Measurements from ENCODE around the gene RMDN2. TPM values are rescaled to one million over a fixed set of nuclear protein-coding genes. Genes with fewer than 3 reads are reported as not detected.
"Not testable (repeated sequence)": the region's sequence is repeated elsewhere in the genome, so short reads cannot be mapped to it uniquely, and the experiment has no call there.

Gene RMDN2
- total RNA-seq, 2 experiments from 2014 or later = 1.9 to 2.2 TPM

DNA sequence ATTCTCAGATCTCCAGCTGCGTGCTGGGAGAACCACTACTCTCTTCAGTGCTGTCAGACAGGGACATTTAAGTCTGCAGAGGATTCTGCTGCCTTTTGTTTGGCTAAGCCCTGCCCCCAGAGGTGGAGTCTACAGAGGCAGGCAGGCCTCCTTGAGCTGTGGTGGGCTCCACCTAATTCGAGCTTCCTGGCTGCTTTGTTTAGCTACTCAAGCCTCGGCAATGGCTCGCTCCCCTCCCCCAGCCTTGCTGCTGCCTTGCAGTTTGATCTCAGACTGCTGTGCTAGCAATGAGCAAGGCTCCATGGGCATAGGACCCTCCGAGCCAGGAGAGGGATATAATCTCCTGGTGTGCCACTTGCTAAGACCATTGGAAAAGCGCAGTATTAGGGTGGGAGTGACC, 85.1 kb downstream of the RMDN2 start:
- POLR2A ChIA-PET; ATAC-seq; H3K27ac Mint-ChIP-seq; H3K4me3 Mint-ChIP-seq; H3K9me3 Mint-ChIP-seq (ENCODE audit: insufficient read depth); DNase-seq; H3K36me3 Mint-ChIP-seq (ENCODE audit: low read depth); H3K27me3 Mint-ChIP-seq (ENCODE audit: low read depth); H3K4me1 Mint-ChIP-seq (ENCODE audit: low read depth); CTCF ChIA-PET: not testable (repeated sequence)

DNA sequence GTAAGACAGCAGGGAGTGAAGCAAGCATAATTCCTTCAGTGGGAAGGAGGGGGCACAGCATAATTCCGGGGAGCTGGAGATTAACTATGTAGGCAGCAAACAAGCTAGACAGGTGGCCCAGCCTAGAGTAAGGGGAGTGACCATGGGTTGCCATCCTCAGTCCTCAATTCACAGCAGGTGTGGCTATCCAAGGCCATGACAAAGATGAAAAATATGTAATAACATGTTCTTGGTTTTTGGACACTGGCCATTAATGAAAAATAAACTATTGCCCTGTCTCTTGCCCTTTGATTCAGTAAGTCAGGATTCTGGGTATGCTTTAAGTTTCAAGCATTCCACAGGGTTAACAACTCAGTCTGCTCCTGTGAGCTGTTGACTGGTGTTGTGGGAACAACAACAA, 85.9 kb downstream of the RMDN2 start:
- no peak overlapping the region for H3K4me3 Mint-ChIP-seq
- ATAC-seq (no peak), DNase-seq (no peak)
- H3K9me3 Mint-ChIP-seq (ENCODE audit: insufficient read depth) = no peaks in the 10 kb centered on the region
- H3K27ac Mint-ChIP-seq = no peak overlapping the region
- no peaks in the 10 kb centered on the region for H3K4me1 Mint-ChIP-seq (ENCODE audit: low read depth)
- H3K27me3 Mint-ChIP-seq (ENCODE audit: low read depth) = no peaks in the 10 kb centered on the region
- CTCF ChIA-PET = no interaction called here
- POLR2A ChIA-PET = interaction anchor here (0.7 kb wide), 1 partner anchor 300 kb away, joined by 3 read pairs; no protein-coding TSS in a partner anchor
- H3K36me3 Mint-ChIP-seq (ENCODE audit: low read depth) = no peaks in the 10 kb centered on the region

DNA sequence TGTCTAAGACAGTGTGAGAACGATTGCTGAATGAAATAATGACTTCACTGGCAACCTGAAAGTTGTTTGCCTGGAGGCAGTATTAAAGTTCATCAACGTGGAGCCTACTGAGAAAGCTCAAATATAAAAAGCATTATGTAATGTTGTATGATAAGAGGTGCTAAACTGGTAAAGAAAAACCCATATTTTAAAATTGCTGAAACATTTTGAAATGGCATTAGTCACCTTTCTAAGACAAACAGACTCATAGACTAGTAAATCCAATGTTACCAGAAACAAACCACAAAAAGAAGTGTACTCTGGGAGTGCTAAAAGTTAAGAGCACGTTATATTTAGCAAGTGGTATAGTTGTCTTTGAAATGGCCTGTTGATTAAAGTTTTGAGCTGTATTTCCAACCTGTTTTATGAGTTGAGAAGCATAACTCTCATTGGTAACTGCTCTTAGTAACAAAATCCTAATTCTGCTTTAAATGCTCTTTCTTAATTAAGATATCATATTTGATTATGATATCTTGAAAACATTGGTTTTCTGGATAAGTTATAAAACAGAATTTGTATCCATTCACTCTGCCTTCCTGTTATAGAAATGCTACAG, 88.2 kb downstream of the RMDN2 start:
- no peaks in the 10 kb centered on the region for H3K9me3 Mint-ChIP-seq (ENCODE audit: insufficient read depth)
- no peaks in the 10 kb centered on the region for H3K4me1 Mint-ChIP-seq (ENCODE audit: low read depth)
- H3K27ac Mint-ChIP-seq = no peak overlapping the region
- no peaks in the 10 kb centered on the region for H3K36me3 Mint-ChIP-seq (ENCODE audit: low read depth)
- H3K27me3 Mint-ChIP-seq (ENCODE audit: low read depth) = no peaks in the 10 kb centered on the region
- no peak overlapping the region for H3K4me3 Mint-ChIP-seq
- no peak for DNase-seq
- ChIA-PET CTCF (interaction anchor here (0.8 to 1.1 kb wide), 2 partner anchors 66 to 495 kb away, joined by 3 read pairs; no protein-coding TSS in a partner anchor), POLR2A (no interaction called here)
- ATAC-seq = no peak

DNA sequence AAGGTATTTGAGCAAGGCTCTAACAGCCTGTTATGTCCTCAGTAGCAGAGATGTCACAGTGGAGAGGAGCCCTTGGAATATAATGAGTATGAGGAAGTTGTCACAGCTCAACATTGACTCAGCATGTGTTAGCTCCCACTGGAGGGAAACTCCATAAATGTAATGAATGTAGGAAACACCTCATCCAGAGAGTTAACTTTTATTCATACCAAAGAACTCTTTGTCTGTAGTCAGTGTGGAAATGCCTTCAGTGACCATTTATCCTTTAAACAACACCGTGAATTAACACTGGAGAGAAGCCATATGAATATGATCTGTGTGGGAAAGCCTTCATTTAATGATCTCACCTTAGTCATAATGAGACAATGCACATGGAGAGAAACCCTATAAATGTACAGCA, 91.1 kb downstream of the RMDN2 start:
- ChIA-PET CTCF (no interaction called here), POLR2A (no interaction called here)
- DNase-seq = no peak
- H3K4me3 Mint-ChIP-seq = no peak overlapping the region
- no peaks in the 10 kb centered on the region for H3K4me1 Mint-ChIP-seq (ENCODE audit: low read depth)
- H3K27ac Mint-ChIP-seq = no peak overlapping the region
- no peaks in the 10 kb centered on the region for H3K9me3 Mint-ChIP-seq (ENCODE audit: insufficient read depth)
- no peaks in the 10 kb centered on the region for H3K27me3 Mint-ChIP-seq (ENCODE audit: low read depth)
- ATAC-seq = no peak
- no peaks in the 10 kb centered on the region for H3K36me3 Mint-ChIP-seq (ENCODE audit: low read depth)

DNA sequence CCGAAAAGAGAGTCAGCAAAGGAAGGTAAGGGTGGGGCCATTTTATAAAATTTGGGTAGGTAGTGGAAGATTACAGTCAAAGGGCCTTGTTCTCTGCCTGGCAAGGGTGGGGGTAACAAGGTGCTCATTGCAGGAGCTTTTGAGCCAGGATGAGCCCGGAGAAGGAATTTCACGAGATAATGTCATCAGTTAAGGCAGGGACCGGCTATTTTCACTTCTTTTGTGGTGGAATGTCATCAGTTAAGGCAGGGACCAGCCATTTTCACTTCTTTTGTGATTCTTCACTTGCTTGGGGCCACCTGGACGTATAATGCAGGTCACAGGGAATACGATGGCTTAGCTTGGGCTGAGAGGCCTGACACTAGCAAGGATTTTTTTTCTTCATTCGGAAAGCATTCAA, 92.7 kb downstream of the RMDN2 start:
- POLR2A ChIA-PET = no interaction called here
- CTCF ChIA-PET = no interaction called here

DNA sequence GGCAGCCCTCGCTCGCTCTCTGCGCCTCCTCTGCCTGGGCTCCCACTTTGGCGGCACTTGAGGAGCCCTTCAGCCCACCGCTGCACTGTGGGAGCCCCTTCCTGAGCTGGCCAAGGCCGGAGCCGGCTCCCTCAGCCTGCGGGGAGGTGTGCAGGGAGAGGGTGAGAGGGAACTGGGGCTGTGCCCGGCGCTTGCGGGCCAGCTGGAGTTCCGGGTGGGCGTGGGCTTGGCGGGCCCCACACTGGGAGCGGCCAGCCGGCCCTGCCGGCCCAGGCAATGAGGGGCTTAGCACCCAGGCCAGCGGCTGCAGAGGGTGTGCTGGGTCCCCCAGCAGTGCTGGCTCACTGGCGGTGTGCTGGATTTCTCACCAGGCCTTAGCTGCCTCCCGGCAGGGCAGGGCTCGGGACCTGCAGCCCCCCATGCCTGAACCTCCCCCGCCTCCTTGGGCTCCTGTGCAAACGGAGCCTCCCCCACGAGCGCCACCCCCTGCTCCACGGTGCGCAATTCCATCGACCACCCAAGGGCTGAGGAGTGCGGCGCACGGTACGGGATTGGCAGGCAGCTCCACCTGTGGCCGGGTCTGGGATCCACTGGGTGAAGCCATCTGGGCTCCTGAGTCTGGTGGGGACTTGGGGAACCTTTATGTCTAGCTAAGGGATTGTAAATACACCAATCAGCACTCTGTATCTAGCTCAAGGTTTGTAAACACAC, 95.4 kb downstream of the RMDN2 start:
- H3K36me3 Mint-ChIP-seq (ENCODE audit: low read depth); H3K4me1 Mint-ChIP-seq (ENCODE audit: low read depth); H3K27ac Mint-ChIP-seq; H3K27me3 Mint-ChIP-seq (ENCODE audit: low read depth); CTCF ChIA-PET; H3K9me3 Mint-ChIP-seq (ENCODE audit: insufficient read depth); ATAC-seq; H3K4me3 Mint-ChIP-seq; DNase-seq: not testable (repeated sequence)
- POLR2A ChIA-PET = interaction anchor here (0.6 kb wide), 1 partner anchor 198 kb away, joined by 3 read pairs; no protein-coding TSS in a partner anchor

More for the DNA sequence above, 92.7 kb downstream of the RMDN2 start:
- Mint-ChIP-seq H3K27ac (no peak overlapping the region), H3K4me1 (ENCODE audit: low read depth) (no peaks in the 10 kb centered on the region), H3K36me3 (ENCODE audit: low read depth) (no peaks in the 10 kb centered on the region), H3K9me3 (ENCODE audit: insufficient read depth) (no peaks in the 10 kb centered on the region), H3K27me3 (ENCODE audit: low read depth) (no peaks in the 10 kb centered on the region), H3K4me3 (no peak overlapping the region)
- ATAC-seq (no peak), DNase-seq (no peak)

DNA sequence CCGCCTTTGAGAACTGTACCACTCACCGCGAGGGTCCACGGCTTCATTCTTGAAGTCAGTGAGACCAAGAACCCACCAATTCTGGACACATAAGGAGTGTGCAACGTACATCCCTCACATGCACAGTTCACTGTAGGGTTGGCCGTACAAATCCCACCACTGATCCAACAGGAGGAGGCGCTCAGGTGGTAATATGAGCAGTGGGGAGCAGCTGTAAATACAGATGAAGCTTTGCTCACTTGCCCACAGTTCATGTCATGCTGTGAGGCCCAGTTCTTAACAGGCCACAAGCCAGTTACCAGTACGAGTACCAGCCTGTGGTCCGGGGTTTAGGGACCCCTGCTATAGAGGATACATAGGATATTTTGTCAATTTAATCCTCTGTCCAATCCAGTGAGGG, 96.5 kb downstream of the RMDN2 start:
- ATAC-seq (no peak), DNase-seq (no peak)
- Mint-ChIP-seq H3K36me3 (ENCODE audit: low read depth) (no peaks in the 10 kb centered on the region), H3K27me3 (ENCODE audit: low read depth) (peaks cover 15% of the 10 kb centered on the region), H3K4me1 (ENCODE audit: low read depth) (no peaks in the 10 kb centered on the region), H3K27ac (no peak overlapping the region), H3K9me3 (ENCODE audit: insufficient read depth) (no peaks in the 10 kb centered on the region), H3K4me3 (no peak overlapping the region)
- ChIA-PET POLR2A (no interaction called here), CTCF (no interaction called here)

DNA sequence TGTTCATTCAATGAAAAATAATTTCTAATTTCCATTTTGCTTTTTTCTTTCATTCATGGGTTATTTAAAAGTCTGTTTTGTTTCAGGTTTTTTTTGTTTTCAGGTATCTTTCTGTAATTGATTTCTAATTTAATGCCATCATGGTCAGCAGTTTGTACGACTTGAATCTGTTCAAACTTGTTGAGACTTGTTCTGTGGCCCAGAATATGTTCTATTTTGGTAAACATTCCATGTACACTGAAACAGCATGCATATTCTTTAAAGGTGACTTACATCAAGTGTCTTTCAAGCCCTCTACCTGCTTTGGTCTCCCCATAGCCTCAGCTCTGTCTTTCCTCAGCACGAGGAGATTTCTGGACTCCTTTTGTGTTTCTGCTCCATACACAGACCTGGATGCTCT, 101.8 kb downstream of the RMDN2 start:
- Mint-ChIP-seq H3K27ac (no peak overlapping the region), H3K4me3 (no peak overlapping the region), H3K9me3 (ENCODE audit: insufficient read depth) (no peaks in the 10 kb centered on the region), H3K4me1 (ENCODE audit: low read depth) (no peaks in the 10 kb centered on the region), H3K27me3 (ENCODE audit: low read depth) (peaks cover 19% of the 10 kb centered on the region), H3K36me3 (ENCODE audit: low read depth) (no peaks in the 10 kb centered on the region)
- ATAC-seq (no peak), DNase-seq (no peak)
- POLR2A ChIA-PET = no interaction called here
- CTCF ChIA-PET = no interaction called here

DNA sequence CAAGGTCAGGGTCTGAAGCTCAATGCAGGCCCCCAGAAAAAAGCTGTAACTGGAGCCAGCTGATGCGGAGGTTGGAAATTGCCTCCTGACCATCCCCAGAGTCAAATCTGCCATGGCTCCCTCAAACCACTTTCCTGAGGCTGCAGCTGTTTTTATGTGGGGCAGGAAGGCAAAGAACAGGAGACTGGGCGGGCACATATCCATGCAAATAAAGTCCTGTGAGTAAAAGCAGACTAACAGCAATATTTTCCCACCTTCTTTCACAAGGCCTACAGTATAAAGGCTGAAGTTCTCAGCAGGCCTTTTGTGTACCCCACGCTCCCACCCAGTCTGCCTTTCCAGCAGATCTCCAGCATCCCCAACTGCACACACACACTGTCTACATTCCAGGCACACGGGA, 103.7 kb downstream of the RMDN2 start:
- peaks cover 18% of the 10 kb centered on the region for H3K27me3 Mint-ChIP-seq (ENCODE audit: low read depth)
- no peak for ATAC-seq
- no peak overlapping the region for H3K27ac Mint-ChIP-seq
- CTCF ChIA-PET = no interaction called here
- no peaks in the 10 kb centered on the region for H3K4me1 Mint-ChIP-seq (ENCODE audit: low read depth)
- POLR2A ChIA-PET = no interaction called here
- no peaks in the 10 kb centered on the region for H3K36me3 Mint-ChIP-seq (ENCODE audit: low read depth)
- no peak overlapping the region for H3K4me3 Mint-ChIP-seq
- DNase-seq = no peak
- no peaks in the 10 kb centered on the region for H3K9me3 Mint-ChIP-seq (ENCODE audit: insufficient read depth)

DNA sequence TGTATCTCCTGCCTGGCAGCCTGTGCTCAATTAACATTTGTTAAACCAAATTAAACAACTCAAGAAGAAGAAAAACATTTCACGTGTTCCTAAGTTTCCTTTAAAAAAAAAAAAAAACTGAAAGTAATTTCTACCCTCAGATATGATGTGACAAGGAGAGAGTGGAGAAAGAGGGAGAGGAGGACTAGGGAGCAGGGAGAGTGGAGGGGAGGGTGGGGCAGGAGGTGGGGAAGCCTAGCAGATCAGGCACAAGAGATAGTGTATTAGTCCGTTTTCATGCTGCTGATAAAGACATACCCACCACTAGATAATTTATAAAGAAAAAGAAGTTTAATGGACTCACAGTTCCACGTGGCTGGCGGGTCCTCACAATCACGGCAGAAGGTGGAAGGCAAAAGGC, 104.4 kb downstream of the RMDN2 start:
- no peaks in the 10 kb centered on the region for H3K36me3 Mint-ChIP-seq (ENCODE audit: low read depth)
- ATAC-seq (no peak), DNase-seq (no peak)
- H3K27ac Mint-ChIP-seq = no peak overlapping the region
- POLR2A ChIA-PET = no interaction called here
- no peaks in the 10 kb centered on the region for H3K9me3 Mint-ChIP-seq (ENCODE audit: insufficient read depth)
- H3K27me3 Mint-ChIP-seq (ENCODE audit: low read depth) = peaks cover 19% of the 10 kb centered on the region
- CTCF ChIA-PET = no interaction called here
- H3K4me3 Mint-ChIP-seq = no peak overlapping the region
- H3K4me1 Mint-ChIP-seq (ENCODE audit: low read depth) = no peaks in the 10 kb centered on the region

DNA sequence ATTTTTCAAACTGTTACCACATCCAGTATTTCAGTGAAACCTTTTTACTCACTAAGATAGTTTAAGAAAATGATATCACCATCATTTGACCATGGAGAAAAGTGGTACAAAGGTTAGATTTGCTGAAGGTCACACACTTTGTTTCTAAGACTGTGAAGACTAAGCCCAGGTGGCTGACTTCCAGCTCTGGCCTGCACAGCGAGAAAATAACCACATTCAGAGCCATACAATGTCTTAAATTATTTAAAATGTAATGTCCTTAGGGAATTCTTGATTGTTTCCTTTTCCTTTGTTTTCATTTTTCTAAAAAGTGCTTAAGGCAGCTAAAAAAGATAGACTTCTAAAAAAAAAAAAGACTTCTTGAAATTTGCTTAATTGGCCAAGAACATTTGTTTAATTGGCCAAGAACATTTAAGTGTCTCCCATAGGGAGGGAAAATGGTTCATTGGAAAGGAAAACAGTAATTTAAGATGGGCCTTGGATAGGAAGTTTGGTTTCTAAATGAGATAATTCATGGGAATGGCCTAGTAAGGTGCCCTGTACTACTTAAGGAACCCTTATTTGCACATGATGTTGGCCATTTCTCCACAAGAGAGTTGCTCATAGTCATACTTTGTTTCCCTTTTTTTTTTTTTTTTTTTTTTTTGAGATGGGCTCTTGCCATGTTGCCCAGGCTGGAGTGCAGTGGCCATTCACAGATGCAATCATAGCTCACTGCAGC, 105.7 kb downstream of the RMDN2 start:
- ChIA-PET CTCF (no interaction called here), POLR2A (no interaction called here)
- Mint-ChIP-seq H3K4me3 (no peak overlapping the region), H3K4me1 (ENCODE audit: low read depth) (no peaks in the 10 kb centered on the region), H3K27ac (no peak overlapping the region), H3K27me3 (ENCODE audit: low read depth) (peaks cover 17% of the 10 kb centered on the region), H3K9me3 (ENCODE audit: insufficient read depth) (no peaks in the 10 kb centered on the region), H3K36me3 (ENCODE audit: low read depth) (no peaks in the 10 kb centered on the region)
- no peak for DNase-seq
- ATAC-seq = no peak

DNA sequence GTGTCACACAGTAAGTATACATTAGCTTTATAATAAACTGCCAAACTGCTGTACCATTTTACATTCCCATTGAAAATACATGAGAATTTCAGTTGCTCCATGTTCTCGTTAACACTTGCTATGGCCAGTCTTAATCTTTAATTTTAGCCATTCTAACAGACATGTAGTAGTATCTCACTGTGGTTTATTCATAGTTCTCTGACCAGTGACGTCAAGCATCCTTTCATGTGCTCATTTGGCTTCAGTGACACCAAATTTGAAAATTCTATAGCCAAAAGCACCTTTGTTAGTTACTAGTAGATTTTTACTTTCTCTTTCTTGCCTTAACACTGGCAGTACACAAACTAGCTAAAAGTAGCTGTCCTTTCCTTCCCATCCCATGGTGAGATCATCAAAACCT, 107.9 kb downstream of the RMDN2 start:
- no peak for DNase-seq
- Mint-ChIP-seq H3K9me3 (ENCODE audit: insufficient read depth) (no peaks in the 10 kb centered on the region), H3K4me1 (ENCODE audit: low read depth) (peaks cover 4% of the 10 kb centered on the region)

More for the DNA sequence above, 107.9 kb downstream of the RMDN2 start:
- no peak for ATAC-seq
- ChIA-PET CTCF (no interaction called here), POLR2A (no interaction called here)
- H3K27me3 Mint-ChIP-seq (ENCODE audit: low read depth) = peaks cover 32% of the 10 kb centered on the region
- H3K36me3 Mint-ChIP-seq (ENCODE audit: low read depth) = no peaks in the 10 kb centered on the region
- no peak overlapping the region for H3K4me3 Mint-ChIP-seq
- no peak overlapping the region for H3K27ac Mint-ChIP-seq

All from activated CD8-positive, alpha-beta T cell treated with anti-CD3 and anti-CD28 coated beads, Interleukin-2, amount 10 ng/mL, durations not matched to agents 7 days and 5 days (primary cell).